Peyer's patch (tissue), 4 donors: ENCODE data around the gene FOXI2. TPM values are rescaled to one million over a fixed set of nuclear protein-coding genes. Genes with fewer than 3 reads are reported as not detected.

ENCODE experiments used
- DNase-seq, 3 donors: peaks; one replicate each; pipeline ENCODE4 v3.0.0-alpha.2; 2017 to 2019
- H3K27ac ChIP-seq, 4 donors: fragments of 200-600 bp; sonication (generic); one replicate each; pipeline ENCODE4 v1.5.1; 2016 to 2019
- H3K27me3 ChIP-seq, 2 donors: fragments of 200-600 bp; sonication (generic); one replicate each; pipeline ENCODE4 v1.5.1; 2019
- H3K36me3 ChIP-seq, 3 donors: fragments of 200-600 bp; sonication (generic); one replicate each; pipeline ENCODE4 v1.5.1; 2016 to 2019
- H3K4me1 ChIP-seq, 4 donors: fragments of 200-600 bp; sonication (generic); one replicate each; pipeline ENCODE4 v1.5.1; 2016 to 2019
- H3K4me3 ChIP-seq, 4 donors: fragments of 200-600 bp; sonication (generic); 1 replicate in 3 of 4; 2 replicates in 1 of 4; pipeline ENCODE4 v1.5.1; 2016 to 2019; ENCODE audit warnings: mild to moderate bottlenecking in 1 of 4
- H3K9me3 ChIP-seq, 4 donors: fragments of 200-600 bp; sonication (generic); one replicate each; pipeline ENCODE4 v1.5.1; 2016 to 2019; ENCODE audit warnings: mild to moderate bottlenecking in 1 of 4
- POLR2A ChIP-seq, 2 donors: fragments of 450-650 bp; IDR thresholded peaks; one replicate each; pipeline ENCODE4 v1.5.1; 2017; ENCODE audit warnings: antibody characterized with exemption in 2 of 2, mild to moderate bottlenecking in 2 of 2, moderate library complexity in 2 of 2
- total RNA-seq, 4 donors: library from RNA; depleted of rRNA; stranded (reverse); fragments of >200 nt; gene quantifications; one replicate each; pipeline ENCODE4 v1.1.0, GENCODE V29; 2016
- TF ChIP-seq, protein P1 (sequence below), 6 experiments: fragments of 450-650 bp in 4 of 6; fragments of 200-600 bp in 2 of 6; sonication (generic) in 1 of 6; IDR thresholded peaks; one replicate each; pipeline ENCODE4 v1.5.1; 2017 to 2019; ENCODE audit warnings: antibody characterized with exemption in 6 of 6, mild to moderate bottlenecking in 3 of 6, moderate library complexity in 1 of 6

Gene FOXI2
- total RNA-seq, 4 donors from 2014 or later = 0.83 TPM; not detected in 3

DNA sequence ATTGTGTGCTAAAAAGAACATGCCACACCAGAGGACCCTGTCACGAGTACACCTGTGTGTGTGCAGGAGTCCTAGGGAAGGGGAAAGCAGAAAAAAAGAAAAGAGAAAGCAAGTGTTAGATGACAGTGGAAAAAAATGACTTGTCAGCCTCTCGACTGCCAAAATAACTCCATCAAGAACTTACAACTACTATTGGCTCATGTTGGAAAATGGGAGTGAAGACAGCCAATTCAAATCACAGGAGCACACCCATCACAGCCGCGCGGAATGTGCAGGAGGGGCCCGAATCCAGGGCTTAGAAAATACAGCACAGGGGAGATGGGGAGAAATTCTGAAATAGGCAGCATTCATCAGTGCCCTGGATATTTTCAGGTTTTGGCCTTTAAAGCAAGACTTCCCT, 38.1 kb upstream of the FOXI2 start:
- Histone ChIP-seq H3K27me3 (no peaks in the 10 kb centered on the region), H3K27ac (no peak overlapping the region), H3K9me3 (no peaks in the 10 kb centered on the region), H3K4me1 (no peaks in the 10 kb centered on the region), H3K4me3 (no peak overlapping the region), H3K36me3 (no peaks in the 10 kb centered on the region)
- DNase-seq = no peak
- TF ChIP-seq, protein P1, sequence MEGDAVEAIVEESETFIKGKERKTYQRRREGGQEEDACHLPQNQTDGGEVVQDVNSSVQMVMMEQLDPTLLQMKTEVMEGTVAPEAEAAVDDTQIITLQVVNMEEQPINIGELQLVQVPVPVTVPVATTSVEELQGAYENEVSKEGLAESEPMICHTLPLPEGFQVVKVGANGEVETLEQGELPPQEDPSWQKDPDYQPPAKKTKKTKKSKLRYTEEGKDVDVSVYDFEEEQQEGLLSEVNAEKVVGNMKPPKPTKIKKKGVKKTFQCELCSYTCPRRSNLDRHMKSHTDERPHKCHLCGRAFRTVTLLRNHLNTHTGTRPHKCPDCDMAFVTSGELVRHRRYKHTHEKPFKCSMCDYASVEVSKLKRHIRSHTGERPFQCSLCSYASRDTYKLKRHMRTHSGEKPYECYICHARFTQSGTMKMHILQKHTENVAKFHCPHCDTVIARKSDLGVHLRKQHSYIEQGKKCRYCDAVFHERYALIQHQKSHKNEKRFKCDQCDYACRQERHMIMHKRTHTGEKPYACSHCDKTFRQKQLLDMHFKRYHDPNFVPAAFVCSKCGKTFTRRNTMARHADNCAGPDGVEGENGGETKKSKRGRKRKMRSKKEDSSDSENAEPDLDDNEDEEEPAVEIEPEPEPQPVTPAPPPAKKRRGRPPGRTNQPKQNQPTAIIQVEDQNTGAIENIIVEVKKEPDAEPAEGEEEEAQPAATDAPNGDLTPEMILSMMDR (IDR thresholded peaks at IDR 0.05) = no peak
- no peak for TF ChIP-seq POLR2A (IDR thresholded peaks at IDR 0.05)

DNA sequence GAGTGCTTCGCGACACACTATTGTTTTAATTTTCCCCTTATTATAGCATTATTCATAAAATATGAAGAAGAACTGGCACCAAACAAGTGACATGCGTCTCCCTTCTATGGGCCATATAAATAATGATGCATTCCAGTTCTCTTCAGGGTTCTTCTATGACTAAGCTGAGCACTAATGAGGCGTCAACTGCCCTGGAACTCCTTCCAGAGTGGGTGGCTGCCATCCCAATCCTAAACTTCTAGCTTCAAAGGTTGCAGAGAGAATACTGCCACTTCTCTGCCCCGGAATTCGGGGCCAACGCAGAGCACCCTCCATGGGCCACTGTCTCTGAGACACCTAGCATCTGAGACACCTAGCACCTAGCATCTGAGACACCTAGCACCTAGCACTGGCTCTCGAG, 37.7 kb upstream of the FOXI2 start:
- TF ChIP-seq, protein P1 (IDR thresholded peaks at IDR 0.05) = no peak
- no peak for TF ChIP-seq POLR2A (IDR thresholded peaks at IDR 0.05)
- Histone ChIP-seq H3K4me3 (no peak overlapping the region), H3K36me3 (no peaks in the 10 kb centered on the region)

GRCh38 chr10:127702271-127702670, 34.7 kb upstream of the FOXI2 start:
- Histone ChIP-seq H3K27me3 (no peaks in the 10 kb centered on the region), H3K36me3 (no peaks in the 10 kb centered on the region), H3K4me3 (no peak overlapping the region), H3K9me3 (no peaks in the 10 kb centered on the region), H3K27ac (no peak overlapping the region), H3K4me1 (no peaks in the 10 kb centered on the region)
- TF ChIP-seq, protein P1 (IDR thresholded peaks at IDR 0.05) = no peak
- no peak for TF ChIP-seq POLR2A (IDR thresholded peaks at IDR 0.05)
- no peak for DNase-seq

More for the DNA sequence above, 37.7 kb upstream of the FOXI2 start:
- H3K4me1 ChIP-seq = no peaks in the 10 kb centered on the region
- DNase-seq = no peak
- no peaks in the 10 kb centered on the region for H3K9me3 ChIP-seq
- H3K27ac ChIP-seq = no peak overlapping the region
- H3K27me3 ChIP-seq = no peaks in the 10 kb centered on the region

GRCh38 chr10:127715249-127715648, 21.7 kb upstream of the FOXI2 start:
- no peaks in the 10 kb centered on the region for H3K9me3 ChIP-seq
- no peak overlapping the region for H3K4me3 ChIP-seq
- H3K4me1 ChIP-seq = no peaks in the 10 kb centered on the region
- no peak overlapping the region for H3K27ac ChIP-seq
- TF ChIP-seq, protein P1 (IDR thresholded peaks at IDR 0.05) = no peak
- TF ChIP-seq POLR2A (IDR thresholded peaks at IDR 0.05) = no peak
- no peaks in the 10 kb centered on the region for H3K36me3 ChIP-seq
- DNase-seq = no peak
- H3K27me3 ChIP-seq = no peaks in the 10 kb centered on the region

DNA sequence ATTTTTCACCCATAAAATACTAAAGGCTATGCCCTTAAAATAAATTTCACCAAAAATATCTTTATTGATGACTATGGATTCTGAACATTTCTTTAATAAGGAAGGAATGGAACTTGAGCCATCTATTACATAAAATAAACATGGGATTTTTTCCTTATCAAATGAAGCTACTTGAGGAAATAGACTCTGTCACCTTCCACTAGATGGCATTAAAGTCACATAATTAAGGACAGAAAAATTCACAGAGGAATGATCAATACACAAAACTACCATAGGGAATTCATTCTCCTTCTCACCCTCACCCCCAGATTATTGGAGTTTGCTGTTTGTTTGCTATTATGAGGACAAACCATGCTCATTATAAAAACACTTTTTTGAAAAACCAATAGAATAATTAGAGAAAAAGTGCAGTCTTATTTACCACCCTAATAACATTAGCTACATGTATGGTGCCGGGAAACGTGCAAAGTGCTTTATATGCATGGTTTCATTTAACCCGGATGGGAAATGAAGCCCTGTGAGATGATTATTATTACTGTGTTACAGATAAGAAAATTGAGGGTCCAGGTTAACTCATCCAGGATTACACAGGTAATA, 21.1 kb upstream of the FOXI2 start:
- TF ChIP-seq, protein P1 (IDR thresholded peaks at IDR 0.05) = peak in 4 of 6 experiments; percentile 31 to 64 (median 56)
- no peak for TF ChIP-seq POLR2A (IDR thresholded peaks at IDR 0.05)
- no peak overlapping the region for H3K4me3 ChIP-seq
- no peak overlapping the region for H3K27ac ChIP-seq
- DNase-seq = no peak
- H3K9me3 ChIP-seq = no peaks in the 10 kb centered on the region
- H3K36me3 ChIP-seq = no peaks in the 10 kb centered on the region
- H3K27me3 ChIP-seq = no peaks in the 10 kb centered on the region
- H3K4me1 ChIP-seq = no peaks in the 10 kb centered on the region

GRCh38 chr10:127720142-127720541, 16.8 kb upstream of the FOXI2 start:
- no peak for DNase-seq
- TF ChIP-seq, protein P1 (IDR thresholded peaks at IDR 0.05) = no peak
- TF ChIP-seq POLR2A (IDR thresholded peaks at IDR 0.05) = no peak
- no peaks in the 10 kb centered on the region for H3K4me1 ChIP-seq

More at GRCh38 chr10:127720142-127720541, 16.8 kb upstream of the FOXI2 start:
- Histone ChIP-seq H3K4me3 (no peak overlapping the region), H3K27me3 (no peaks in the 10 kb centered on the region), H3K27ac (no peak overlapping the region), H3K36me3 (no peaks in the 10 kb centered on the region), H3K9me3 (no peaks in the 10 kb centered on the region)
